Osteocyte (in vitro differentiated cells): ENCODE data around the gene LIX1. TPM values are rescaled to one million over a fixed set of nuclear protein-coding genes. Genes with fewer than 3 reads are reported as not detected.
"Not testable (repeated sequence)": the region's sequence is repeated elsewhere in the genome, so short reads cannot be mapped to it uniquely, and the experiment has no call there.

Source experiments
- DNase-seq: peaks from one replicate; pipeline ENCODE4 v3.0.0; 2021; ENCODE audit warnings: mixed read lengths; ENCODE audit not compliant: unreplicated experiment; ENCODE audit errors: extremely low spot score
- H3K27ac Mint-ChIP-seq: one replicate; pipeline ENCODE4 v1.8.0; 2021; ENCODE audit warnings: mild to moderate bottlenecking, mixed read lengths; ENCODE audit not compliant: unreplicated experiment
- H3K27me3 Mint-ChIP-seq: one replicate; pipeline ENCODE4 v1.8.0; 2021; ENCODE audit warnings: mixed read lengths; ENCODE audit not compliant: unreplicated experiment
- H3K36me3 Mint-ChIP-seq: one replicate; pipeline ENCODE4 v1.8.0; 2021; ENCODE audit warnings: mixed read lengths; ENCODE audit not compliant: unreplicated experiment
- H3K4me1 Mint-ChIP-seq: one replicate; pipeline ENCODE4 v1.8.0; 2021; ENCODE audit warnings: mixed read lengths; ENCODE audit not compliant: unreplicated experiment
- H3K4me3 Mint-ChIP-seq: one replicate; pipeline ENCODE4 v1.8.0; 2021; ENCODE audit warnings: mild to moderate bottlenecking, moderate library complexity, mixed read lengths; ENCODE audit not compliant: unreplicated experiment
- H3K9me3 Mint-ChIP-seq: one replicate; pipeline ENCODE4 v1.8.0; 2021; ENCODE audit warnings: mixed read lengths; ENCODE audit not compliant: unreplicated experiment
- long read RNA-seq: library from polyadenylated mRNA; unstranded; transcript quantifications from one replicate; pipeline ENCODE4 v2.0.0, GENCODE V29; 2021
- total RNA-seq: library from RNA; stranded (reverse); gene quantifications from 2 replicates; pipeline ENCODE4 v1.2.1, GENCODE V29; 2021
- TF ChIP-seq, protein P1 (sequence below): fragments of 200-600 bp; sonication (generic); IDR thresholded peaks from 2 replicates; pipeline ENCODE4 v1.5.0; 2021; ENCODE audit warnings: antibody characterized with exemption, mild to moderate bottlenecking, moderate library complexity

Gene LIX1
- total RNA-seq: 0.26 and 0.48 TPM in 2 replicates
- long read RNA-seq, full-length matches to known transcripts: 1 of 1 reads
- long read RNA-seq, partial matches to known transcripts: 0 of 1 reads
- long read RNA-seq, other reads (novel, unspliced or antisense): 0 of 1 reads

DNA sequence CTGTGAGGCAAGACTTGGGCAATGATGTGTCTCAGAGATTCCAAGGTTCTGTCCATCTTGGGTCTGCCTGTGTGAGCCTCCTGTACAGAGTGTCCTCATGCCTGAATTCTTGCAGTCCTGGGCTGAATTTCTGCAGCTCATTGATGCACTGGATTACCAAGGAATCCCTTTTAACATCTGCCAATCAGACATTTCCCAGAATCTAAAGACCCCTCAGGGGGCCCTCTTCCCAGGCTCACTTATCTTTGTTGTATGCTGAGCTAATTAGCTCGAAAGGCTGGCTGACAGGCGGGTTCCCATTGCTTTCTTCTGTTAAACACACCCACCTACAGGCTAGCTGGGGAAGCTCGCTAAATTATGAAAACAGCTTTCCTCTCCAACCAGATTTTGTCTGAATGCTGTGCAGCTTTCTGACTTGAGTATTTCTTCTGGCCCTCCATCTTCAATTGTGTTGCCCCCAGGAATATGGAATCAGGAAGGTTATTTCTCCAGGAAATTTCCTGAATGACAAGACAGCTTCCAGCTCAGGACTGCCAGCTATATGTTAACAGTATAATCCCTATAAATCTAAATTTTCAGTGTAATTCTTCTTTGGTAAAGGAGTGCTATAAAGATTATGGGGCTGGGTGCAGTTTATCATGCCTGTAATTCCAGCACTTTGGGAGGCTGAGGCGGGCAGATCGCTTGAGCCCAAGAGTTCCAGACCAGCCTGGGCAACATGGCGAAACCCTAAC, at the start of gene LIX1:
Gene LIX1, minus strand, starts transcription at position 91 of the 734 bp plus-strand sequence. Its CDS starts 35 bp downstream, at position 56.
- H3K4me3 Mint-ChIP-seq: no peak within 1 kb of the TSS
- peaks cover 21% of the 10 kb centered on the region for H3K27me3 Mint-ChIP-seq
- no peak within 1 kb of the TSS for H3K27ac Mint-ChIP-seq

DNA sequence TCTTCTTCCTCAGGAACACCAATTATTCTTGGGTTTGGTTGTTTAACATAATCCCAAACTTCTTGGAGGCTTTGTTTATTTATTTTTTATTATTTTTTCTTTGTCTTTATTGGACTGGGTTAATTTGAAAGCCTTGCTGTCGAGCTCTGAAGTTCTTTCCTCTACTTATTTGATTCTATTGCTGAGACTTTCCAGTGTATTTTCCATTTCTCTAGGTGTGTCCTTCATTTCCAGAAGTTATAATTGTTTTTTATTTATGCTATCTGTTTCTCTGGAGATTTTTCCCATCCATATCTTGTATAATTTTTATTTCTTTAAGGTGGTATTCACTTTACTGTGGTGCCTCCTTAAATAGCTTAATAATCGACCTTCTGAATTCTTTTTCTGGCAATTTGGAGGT, 49.5 kb upstream of the LIX1 start:
- TF ChIP-seq, protein P1, sequence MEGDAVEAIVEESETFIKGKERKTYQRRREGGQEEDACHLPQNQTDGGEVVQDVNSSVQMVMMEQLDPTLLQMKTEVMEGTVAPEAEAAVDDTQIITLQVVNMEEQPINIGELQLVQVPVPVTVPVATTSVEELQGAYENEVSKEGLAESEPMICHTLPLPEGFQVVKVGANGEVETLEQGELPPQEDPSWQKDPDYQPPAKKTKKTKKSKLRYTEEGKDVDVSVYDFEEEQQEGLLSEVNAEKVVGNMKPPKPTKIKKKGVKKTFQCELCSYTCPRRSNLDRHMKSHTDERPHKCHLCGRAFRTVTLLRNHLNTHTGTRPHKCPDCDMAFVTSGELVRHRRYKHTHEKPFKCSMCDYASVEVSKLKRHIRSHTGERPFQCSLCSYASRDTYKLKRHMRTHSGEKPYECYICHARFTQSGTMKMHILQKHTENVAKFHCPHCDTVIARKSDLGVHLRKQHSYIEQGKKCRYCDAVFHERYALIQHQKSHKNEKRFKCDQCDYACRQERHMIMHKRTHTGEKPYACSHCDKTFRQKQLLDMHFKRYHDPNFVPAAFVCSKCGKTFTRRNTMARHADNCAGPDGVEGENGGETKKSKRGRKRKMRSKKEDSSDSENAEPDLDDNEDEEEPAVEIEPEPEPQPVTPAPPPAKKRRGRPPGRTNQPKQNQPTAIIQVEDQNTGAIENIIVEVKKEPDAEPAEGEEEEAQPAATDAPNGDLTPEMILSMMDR: no peak
- H3K9me3 Mint-ChIP-seq: peaks cover 27% of the 10 kb centered on the region
- H3K4me1 Mint-ChIP-seq: peaks cover 35% of the 10 kb centered on the region
- no peak overlapping the region for H3K4me3 Mint-ChIP-seq
- peak overlapping the region; percentile 95 for H3K27ac Mint-ChIP-seq
- no peak for DNase-seq
- H3K27me3 Mint-ChIP-seq: no peaks in the 10 kb centered on the region
- H3K36me3 Mint-ChIP-seq: peaks cover 4% of the 10 kb centered on the region

More for the DNA sequence above, at the start of gene LIX1:
- no peaks in the 10 kb centered on the region for H3K9me3 Mint-ChIP-seq
- TF ChIP-seq, protein P1: peak; percentile 79
- no peak for DNase-seq
- peaks cover 6% of the 10 kb centered on the region for H3K4me1 Mint-ChIP-seq
- H3K36me3 Mint-ChIP-seq: no peaks in the 10 kb centered on the region

DNA sequence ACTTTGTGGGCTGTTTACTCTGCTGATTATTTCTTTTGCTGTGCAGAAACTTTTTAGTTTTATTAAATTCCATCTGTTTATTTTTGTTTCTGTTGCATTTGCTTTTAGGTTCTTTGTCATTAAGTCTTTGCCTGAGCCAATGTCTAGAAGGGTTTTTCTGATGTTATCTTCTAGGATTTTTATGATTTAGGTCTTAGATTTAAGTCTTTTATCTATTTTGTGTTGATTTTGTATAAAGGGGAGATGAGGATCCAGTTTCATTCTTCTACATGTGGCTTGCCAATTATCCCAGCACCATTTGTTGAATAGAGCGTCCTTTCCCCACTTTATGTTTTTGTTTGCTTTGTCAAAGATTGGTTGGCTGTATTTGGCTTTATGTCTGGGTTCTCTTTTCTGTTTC, 47.1 kb upstream of the LIX1 start:
- not testable (repeated sequence) for DNase-seq, H3K4me3 Mint-ChIP-seq, H3K27me3 Mint-ChIP-seq, H3K36me3 Mint-ChIP-seq, H3K27ac Mint-ChIP-seq
- Mint-ChIP-seq H3K4me1 (peaks cover 29% of the 10 kb centered on the region), H3K9me3 (peaks cover 29% of the 10 kb centered on the region)

DNA sequence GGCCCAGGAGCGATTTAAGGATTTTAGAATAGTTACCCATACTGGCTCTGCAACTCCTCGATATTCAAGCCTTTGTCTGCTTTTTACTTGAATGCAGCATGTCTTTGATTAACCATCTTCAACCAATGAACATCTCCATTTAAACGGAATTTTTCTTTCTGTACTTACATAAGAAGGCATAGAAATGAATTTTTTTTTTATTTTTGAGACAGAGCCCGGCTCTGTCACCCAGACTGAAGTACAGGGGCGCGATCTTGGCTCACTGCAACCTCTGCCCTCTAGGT, 41.5 kb upstream of the LIX1 start:
- no peaks in the 10 kb centered on the region for H3K27me3 Mint-ChIP-seq
- H3K9me3 Mint-ChIP-seq: peaks cover 4% of the 10 kb centered on the region
- H3K27ac Mint-ChIP-seq: peak overlapping the region; percentile 99
- peaks cover 33% of the 10 kb centered on the region for H3K4me1 Mint-ChIP-seq
- TF ChIP-seq, protein P1: no peak
- H3K4me3 Mint-ChIP-seq: peak overlapping the region; percentile 95
- no peak for DNase-seq
- H3K36me3 Mint-ChIP-seq: peaks cover 14% of the 10 kb centered on the region

DNA sequence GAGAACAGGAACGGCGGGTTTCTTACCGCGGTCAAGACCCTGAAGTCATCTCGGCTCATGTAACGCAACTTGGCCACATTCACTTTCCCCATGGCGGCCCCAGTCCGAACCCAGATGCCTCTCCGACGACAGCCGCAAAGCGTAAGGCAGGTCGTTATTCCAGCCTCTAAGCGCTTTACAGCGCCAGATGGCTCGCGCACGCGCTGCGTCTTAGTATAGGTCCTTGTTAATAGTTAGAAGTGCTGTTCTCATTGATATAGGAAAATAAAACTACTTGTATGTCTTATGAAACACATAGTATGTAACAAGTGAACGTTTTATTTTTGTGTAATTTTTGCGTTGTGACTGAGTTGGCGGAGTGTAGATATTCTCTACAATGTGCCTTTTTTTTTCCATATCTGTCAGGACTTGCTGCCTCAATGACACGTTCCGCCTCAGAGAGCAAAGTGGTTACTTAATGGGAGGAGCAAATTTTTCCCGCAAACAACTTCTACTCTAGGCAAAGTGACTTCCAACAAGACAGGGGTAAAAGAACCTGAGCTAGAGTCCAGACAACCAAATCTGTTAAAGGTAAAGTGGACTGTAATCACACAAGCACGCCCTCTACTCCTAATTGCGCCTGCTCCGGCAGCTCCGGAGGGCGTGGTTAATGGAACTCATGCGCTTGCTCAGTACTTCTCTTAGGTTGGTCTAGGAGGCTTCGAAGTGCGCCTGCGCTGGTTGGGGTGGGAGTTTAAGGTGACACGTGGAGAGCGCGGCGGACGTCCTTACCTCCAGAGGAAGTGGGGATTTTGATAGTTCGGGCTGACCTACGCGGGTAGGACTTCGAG, 40.9 kb upstream of the LIX1 start, which contains the start of gene RIOK2:
Gene RIOK2, minus strand, starts transcription at position 148 of the 830 bp plus-strand sequence. Its CDS starts 56 bp downstream, at position 92.
- DNase-seq: peak; percentile 95
- peak within 1 kb of the TSS; percentile 99 for H3K27ac Mint-ChIP-seq
- H3K4me1 Mint-ChIP-seq: peaks cover 33% of the 10 kb centered on the region
- peaks cover 4% of the 10 kb centered on the region for H3K9me3 Mint-ChIP-seq
- TF ChIP-seq, protein P1: no peak
- H3K27me3 Mint-ChIP-seq: no peaks in the 10 kb centered on the region
- peaks cover 18% of the 10 kb centered on the region for H3K36me3 Mint-ChIP-seq
- H3K4me3 Mint-ChIP-seq: peak within 1 kb of the TSS; percentile 95
